SJCRH30 (cell line): ENCODE measurements around the gene PPCDC. TPM values are rescaled to one million over a fixed set of nuclear protein-coding genes. Genes with fewer than 3 reads are reported as not detected.

Experiments used
- DNase-seq, 2 experiments: peaks; one replicate each; pipeline ENCODE4 v3.0.0-alpha.2; 2015 to 2020
- H3K27ac ChIP-seq: fragments of 250-450 bp; sonication (Bioruptor Pico); 2 replicates; pipeline ENCODE4 v1.5.1; 2020; ENCODE audit warnings: mild to moderate bottlenecking, moderate library complexity
- H3K27me3 ChIP-seq: fragments of 250-450 bp; sonication (Bioruptor Pico); 2 replicates; pipeline ENCODE4 v1.5.1; 2020; ENCODE audit warnings: mild to moderate bottlenecking, moderate library complexity
- H3K36me3 ChIP-seq: fragments of 250-450 bp; sonication (Bioruptor Pico); 2 replicates; pipeline ENCODE4 v1.5.1; 2020; ENCODE audit warnings: mild to moderate bottlenecking, moderate library complexity
- H3K4me1 ChIP-seq: fragments of 250-450 bp; sonication (Bioruptor Pico); 2 replicates; pipeline ENCODE4 v1.5.1; 2020; ENCODE audit warnings: mild to moderate bottlenecking, moderate library complexity
- H3K4me3 ChIP-seq: fragments of 250-450 bp; sonication (Bioruptor Pico); 2 replicates; pipeline ENCODE4 v1.5.1; 2020; ENCODE audit warnings: mild to moderate bottlenecking, moderate library complexity
- H3K9me3 ChIP-seq: fragments of 250-450 bp; sonication (Bioruptor Pico); replicated peaks from 2 replicates; pipeline ENCODE4 v1.5.1; 2020; ENCODE audit warnings: mild to moderate bottlenecking, moderate library complexity
- total RNA-seq: library from RNA; depleted of rRNA; stranded (reverse); fragments of >200 nt; shearing (Covaris generic); gene quantifications from 2 replicates; pipeline ENCODE4 v1.2.3, GENCODE V29; 2014; rRNA removed

The PPCDC gene, protein sequence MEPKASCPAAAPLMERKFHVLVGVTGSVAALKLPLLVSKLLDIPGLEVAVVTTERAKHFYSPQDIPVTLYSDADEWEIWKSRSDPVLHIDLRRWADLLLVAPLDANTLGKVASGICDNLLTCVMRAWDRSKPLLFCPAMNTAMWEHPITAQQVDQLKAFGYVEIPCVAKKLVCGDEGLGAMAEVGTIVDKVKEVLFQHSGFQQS
- total RNA-seq = 21.5 and 25.5 TPM in 2 replicates

DNA sequence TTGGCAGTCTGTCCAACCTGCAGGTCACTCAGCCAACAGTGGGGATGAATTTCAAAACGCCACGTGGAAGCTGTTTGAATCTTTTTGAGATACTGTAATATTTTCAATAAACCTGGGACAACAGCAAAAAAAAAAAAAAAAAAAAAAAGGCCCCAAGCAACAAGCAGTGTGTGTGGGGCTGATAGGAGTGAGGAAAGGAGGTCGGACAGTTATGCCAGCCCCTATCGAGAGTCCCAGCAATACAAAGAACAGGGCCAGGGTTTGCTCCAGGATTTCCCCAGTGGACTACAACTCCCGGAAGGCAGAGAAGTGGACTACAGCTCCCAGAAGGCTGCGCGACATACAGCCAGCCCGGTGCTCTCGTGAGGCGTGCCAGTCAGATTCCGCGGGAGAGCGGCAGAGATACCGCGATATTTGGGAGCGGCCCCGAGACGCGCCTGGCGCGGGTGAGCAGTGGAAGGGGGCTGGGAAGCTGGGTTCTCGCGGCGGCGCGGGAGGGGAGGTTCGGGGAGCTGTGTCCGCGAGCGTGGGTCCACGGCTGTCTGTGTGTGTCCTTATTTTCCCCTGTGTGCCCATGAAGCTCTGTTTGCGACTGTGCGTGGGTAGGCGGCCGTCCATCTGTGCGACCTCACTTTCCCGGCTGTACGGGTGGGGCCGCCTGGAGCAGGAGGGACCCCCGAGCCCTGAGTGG is at the start of gene PPCDC:
TSS of gene PPCDC (plus strand) at position 410 of the 691 bp plus-strand sequence. CDS start 4,729 bp downstream, outside the sequence.
- no peaks in the 10 kb centered on the region for H3K27me3 ChIP-seq
- no peaks in the 10 kb centered on the region for H3K36me3 ChIP-seq
- H3K4me1 ChIP-seq = no peaks in the 10 kb centered on the region
- no peaks in the 10 kb centered on the region for H3K9me3 ChIP-seq
- DNase-seq = peak; percentile 97 to 98
- peak within 1 kb of the TSS; percentile 94 for H3K27ac ChIP-seq
- H3K4me3 ChIP-seq = peak within 1 kb of the TSS; percentile 97

DNA sequence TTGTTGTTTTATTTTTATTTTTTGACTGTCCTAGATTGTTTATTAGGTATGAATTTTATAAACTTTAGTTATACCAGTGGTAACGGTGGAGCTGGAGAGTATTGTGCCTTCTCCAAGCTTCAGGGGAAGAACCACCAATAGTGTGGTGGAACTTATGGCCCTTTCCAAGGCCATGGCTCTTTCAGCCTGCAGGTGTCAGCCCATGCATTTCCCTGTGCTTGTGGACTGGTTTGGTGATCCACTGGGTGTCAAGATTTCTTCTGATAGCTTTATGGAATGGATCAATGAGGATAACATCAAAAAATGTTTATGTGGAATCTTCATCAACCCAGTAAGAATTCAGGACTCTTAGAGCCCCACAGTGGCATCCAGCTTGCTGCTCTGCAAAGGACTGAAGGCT is 47.2 kb upstream of the PPCDC start:
- Histone ChIP-seq H3K4me3 (no peak overlapping the region), H3K4me1 (no peaks in the 10 kb centered on the region), H3K27ac (no peak overlapping the region), H3K36me3 (no peaks in the 10 kb centered on the region), H3K27me3 (no peaks in the 10 kb centered on the region), H3K9me3 (no peaks in the 10 kb centered on the region)
- no peak for DNase-seq

DNA sequence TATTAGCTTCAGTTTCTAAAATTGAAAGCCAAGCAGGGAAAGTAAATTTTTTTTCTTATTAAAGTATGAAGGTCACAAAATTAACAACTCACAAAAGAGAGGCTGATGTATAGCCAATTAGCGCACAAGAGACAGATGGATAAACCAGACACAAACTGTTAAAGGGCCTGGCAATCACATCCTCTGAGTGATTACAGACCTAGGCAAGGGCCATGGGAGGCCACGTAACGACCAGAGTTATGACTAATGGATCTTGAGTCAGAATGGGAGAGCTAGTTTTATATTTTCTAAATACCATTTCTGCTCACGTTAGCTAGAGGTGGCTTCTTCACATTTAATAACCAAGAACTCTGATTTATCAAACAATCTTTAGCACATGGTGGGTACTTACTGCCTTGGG is 45.8 kb upstream of the PPCDC start:
- Histone ChIP-seq H3K4me3 (no peak overlapping the region), H3K4me1 (no peaks in the 10 kb centered on the region), H3K36me3 (no peaks in the 10 kb centered on the region), H3K9me3 (no peaks in the 10 kb centered on the region), H3K27me3 (no peaks in the 10 kb centered on the region), H3K27ac (no peak overlapping the region)
- DNase-seq = no peak

DNA sequence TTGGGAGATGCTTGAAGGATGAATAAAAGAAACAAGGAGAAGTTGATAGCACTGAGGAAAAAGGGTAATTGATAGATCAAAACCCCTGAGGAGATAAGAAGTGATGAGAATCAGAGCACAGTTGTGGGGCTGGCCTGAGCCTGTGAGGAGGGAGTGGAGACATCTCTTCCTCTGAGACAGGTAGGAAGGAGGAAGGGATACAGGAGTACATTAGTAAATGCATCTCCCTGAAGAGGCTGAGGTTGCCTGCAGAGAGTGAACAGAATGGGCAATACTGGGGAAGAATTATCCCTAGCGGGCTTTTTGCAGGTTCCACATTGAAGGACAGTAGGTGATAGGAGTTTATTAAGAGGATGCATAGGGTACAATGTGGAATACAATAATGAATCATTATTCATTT is 45.3 kb upstream of the PPCDC start:
- Histone ChIP-seq H3K36me3 (no peaks in the 10 kb centered on the region), H3K27ac (no peak overlapping the region), H3K27me3 (no peaks in the 10 kb centered on the region), H3K4me3 (no peak overlapping the region), H3K9me3 (no peaks in the 10 kb centered on the region), H3K4me1 (no peaks in the 10 kb centered on the region)
- no peak for DNase-seq

DNA sequence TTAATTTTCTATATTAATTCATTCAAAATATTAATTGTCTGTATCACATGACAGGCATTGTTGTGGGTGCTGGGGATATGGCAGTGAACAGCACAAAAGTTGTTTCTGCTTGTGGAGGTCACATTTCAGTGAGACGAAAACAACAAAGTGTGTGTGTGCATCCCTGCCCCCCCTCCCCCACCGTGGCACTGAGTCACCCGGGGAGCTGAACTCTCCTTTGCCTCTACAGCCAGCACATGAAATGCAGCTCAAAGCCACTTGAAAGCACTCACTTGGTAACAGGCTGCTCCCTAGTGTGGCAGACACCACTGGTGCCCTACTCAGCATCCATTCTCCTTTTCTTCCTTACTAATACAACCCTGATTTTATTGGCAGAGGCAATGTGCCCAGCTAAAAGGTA is 44.9 kb upstream of the PPCDC start:
- H3K27ac ChIP-seq = no peak overlapping the region
- no peaks in the 10 kb centered on the region for H3K4me1 ChIP-seq
- no peak overlapping the region for H3K4me3 ChIP-seq
- H3K27me3 ChIP-seq = no peaks in the 10 kb centered on the region
- no peaks in the 10 kb centered on the region for H3K9me3 ChIP-seq
- DNase-seq = no peak
- H3K36me3 ChIP-seq = no peaks in the 10 kb centered on the region

DNA sequence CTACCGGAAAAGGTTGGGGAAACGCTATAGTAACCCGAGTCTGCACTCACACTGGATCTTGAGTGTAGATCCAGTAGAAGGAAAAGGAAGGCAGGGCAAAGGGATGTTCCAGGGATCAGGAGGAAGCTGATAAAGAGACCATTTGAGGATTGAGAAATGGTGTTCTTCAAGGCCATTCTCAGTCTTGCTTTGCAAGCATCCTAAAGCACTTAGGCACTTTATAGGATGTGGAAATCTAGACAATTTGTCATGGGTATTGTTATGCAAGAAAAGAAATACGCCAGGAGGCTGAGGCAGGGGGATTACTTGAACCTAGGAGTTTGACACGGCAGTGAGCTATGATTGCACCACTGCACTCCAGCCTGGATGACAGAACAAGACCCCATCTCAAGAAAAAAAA is 41.2 kb upstream of the PPCDC start:
- Histone ChIP-seq H3K27me3 (no peaks in the 10 kb centered on the region), H3K27ac (no peak overlapping the region), H3K36me3 (no peaks in the 10 kb centered on the region), H3K9me3 (no peaks in the 10 kb centered on the region), H3K4me3 (no peak overlapping the region), H3K4me1 (peaks cover 4% of the 10 kb centered on the region)
- DNase-seq = no peak

DNA sequence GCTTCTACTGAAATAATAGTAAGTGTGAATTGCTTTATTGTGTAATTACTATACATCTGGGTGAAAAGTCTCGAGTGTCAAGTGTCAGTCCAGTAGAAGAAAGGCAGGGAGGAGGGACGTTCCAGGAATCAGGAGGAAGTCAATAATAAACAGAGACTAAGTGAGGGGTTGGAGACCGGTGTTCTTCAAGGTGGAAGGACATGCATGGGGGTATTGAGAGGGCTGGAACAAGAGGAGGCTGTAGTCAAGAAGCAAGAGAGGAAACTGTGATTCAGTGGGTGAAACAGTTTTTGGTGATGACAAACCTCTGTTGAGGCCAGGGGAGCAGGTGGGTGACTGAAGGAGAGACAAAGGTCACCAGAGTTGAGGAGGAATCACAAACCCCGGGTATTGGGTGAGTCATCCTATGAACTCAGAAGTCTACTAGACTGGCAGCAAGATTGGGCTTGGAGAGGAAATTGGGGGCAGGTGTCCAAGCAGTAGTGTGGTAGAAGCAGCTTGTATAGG is 39.6 kb upstream of the PPCDC start:
- H3K4me1 ChIP-seq = peaks cover 4% of the 10 kb centered on the region
- peak; percentile 66 to 77 for DNase-seq
- no peaks in the 10 kb centered on the region for H3K36me3 ChIP-seq
- no peaks in the 10 kb centered on the region for H3K9me3 ChIP-seq
- no peak overlapping the region for H3K27ac ChIP-seq
- no peaks in the 10 kb centered on the region for H3K27me3 ChIP-seq
- no peak overlapping the region for H3K4me3 ChIP-seq

DNA sequence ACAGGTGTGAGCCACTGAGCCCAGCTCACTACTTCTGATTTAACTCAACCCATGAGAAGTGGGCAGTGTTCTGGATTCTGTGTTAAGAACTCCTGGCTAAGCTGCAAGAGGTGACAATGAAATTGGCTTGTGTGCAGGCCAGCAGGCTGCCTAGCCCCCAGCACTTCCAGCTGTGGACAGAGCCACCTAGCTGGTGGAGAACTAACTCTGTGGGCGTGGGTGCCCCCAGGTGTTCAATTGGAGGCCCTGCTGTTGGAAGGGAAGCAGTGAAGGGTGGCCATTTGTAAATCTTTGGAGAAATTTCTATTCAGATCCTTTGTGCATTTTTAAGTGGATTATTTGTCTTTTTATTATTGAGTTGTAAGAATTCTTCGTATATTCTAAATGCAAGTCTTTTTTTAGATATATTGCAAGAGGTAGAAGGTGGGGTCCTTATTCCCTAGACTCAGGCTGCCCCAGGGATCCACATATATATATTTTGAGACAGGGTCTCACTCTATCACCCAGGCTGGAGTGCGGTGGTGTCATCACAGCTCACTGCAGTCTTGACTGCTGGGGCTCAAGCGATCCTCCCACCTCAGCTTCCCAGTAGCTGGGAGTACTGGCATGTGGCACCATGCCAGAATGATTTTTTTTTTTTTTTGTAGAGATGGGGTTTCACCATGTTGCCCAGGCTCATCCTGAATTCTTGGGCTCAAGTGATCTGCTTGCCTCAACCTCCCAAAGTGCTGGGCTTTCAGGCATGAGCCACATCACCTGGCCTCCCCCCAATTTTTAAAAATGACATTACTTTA is 35.2 kb upstream of the PPCDC start:
- H3K4me3 ChIP-seq = no peak overlapping the region
- DNase-seq = peak; percentile 53 to 67
- no peak overlapping the region for H3K27ac ChIP-seq
- H3K9me3 ChIP-seq = no peaks in the 10 kb centered on the region
- no peaks in the 10 kb centered on the region for H3K36me3 ChIP-seq
- H3K4me1 ChIP-seq = peaks cover 4% of the 10 kb centered on the region
- H3K27me3 ChIP-seq = 0 out of 2 replicates have a peak, but pooled peaks cover 4% of the 10 kb centered on the region

DNA sequence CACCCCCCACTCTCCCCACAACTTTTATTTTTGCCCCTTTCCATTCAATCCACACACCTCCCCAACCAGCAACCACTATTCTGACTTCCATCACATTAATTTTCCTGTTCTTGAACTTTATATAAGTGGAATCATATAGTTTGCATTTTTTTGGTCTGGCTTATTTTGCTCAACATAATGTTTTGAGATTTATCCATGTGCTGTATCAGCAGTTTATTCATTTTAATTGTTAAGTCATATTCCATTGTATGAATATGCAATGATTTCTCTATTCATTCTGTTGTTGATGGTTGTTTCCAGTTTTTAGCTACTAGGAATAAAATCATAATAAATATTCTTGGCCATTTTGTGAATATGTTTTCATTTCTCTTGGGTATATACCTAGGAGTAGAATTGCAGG is 33.9 kb upstream of the PPCDC start:
- Histone ChIP-seq H3K9me3 (no peaks in the 10 kb centered on the region), H3K27ac (no peak overlapping the region), H3K27me3 (0 out of 2 replicates have a peak, but pooled peaks cover 4% of the 10 kb centered on the region), H3K4me3 (no peak overlapping the region), H3K4me1 (no peaks in the 10 kb centered on the region; the same call in 1 of the 2 replicates), H3K36me3 (no peaks in the 10 kb centered on the region)
- no peak for DNase-seq

DNA sequence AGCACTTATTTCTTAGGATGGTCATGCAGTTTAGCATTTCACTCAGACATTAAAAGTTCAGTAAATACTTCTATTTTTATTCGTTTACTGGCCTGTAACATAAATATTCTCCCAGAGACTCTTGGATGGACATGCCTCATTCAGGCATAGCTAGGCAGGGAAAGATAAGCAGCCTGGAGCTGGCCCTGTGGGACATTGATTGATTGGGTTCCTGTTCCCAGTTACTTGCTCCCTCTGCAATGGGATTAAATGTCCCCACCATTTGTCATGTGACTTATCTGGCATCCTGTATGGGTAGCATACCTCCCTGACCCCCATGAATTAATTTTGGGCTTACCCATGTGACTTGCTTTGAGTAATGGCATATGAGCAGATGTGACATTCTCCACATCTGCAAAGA is 30.8 kb upstream of the PPCDC start:
- Histone ChIP-seq H3K4me1 (no peaks in the 10 kb centered on the region; the same call in 1 of the 2 replicates), H3K27ac (no peak overlapping the region), H3K9me3 (no peaks in the 10 kb centered on the region), H3K27me3 (0 out of 2 replicates have a peak, but pooled peaks cover 4% of the 10 kb centered on the region), H3K4me3 (no peak overlapping the region), H3K36me3 (no peaks in the 10 kb centered on the region)
- DNase-seq = no peak

DNA sequence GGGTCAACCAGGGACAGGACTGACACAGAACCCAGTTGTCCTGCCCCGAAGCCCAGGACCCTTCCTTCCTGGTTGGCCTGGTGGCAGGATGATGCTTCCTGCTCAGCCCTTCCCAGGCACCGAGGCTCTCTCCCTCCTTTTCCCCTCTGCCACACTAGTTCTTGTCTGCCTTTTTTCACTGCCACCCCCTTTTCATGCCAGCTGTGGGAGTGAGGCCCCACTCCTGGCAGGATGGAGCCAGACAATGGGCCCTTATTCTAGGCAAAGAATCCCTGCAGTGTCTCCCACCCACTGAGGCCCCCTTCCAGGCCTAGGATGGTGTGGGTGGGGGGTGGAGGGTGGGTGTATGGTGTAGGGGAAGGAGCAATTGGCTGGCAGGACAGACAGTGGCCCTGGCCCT is 29.2 kb upstream of the PPCDC start:
- Histone ChIP-seq H3K27ac (no peak overlapping the region), H3K27me3 (0 out of 2 replicates have a peak, but pooled peaks cover 4% of the 10 kb centered on the region), H3K9me3 (no peaks in the 10 kb centered on the region), H3K36me3 (no peaks in the 10 kb centered on the region), H3K4me1 (no peaks in the 10 kb centered on the region; the same call in 1 of the 2 replicates), H3K4me3 (no peak overlapping the region)
- DNase-seq = no peak

DNA sequence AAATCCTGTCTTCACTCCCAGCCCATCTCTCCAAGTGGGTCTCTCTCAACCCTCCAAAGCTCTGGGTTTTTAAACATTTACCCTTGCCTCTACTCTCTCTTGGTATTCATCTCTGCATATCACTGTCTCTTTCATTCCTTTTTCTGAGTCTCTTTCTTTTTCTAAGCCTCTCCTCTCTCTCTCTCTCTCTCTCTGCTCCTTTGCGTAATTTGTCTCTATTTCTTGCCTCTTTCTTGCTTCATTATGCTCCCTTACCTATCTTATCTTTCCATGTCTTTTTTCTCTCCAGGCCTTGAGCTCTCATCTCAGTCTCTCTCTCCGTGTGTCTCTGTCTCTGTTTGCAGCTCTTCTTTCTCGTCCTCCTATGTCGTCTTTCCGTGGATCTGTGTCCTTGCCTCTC is 28.7 kb upstream of the PPCDC start:
- no peak for DNase-seq
- H3K27ac ChIP-seq = no peak overlapping the region
- no peaks in the 10 kb centered on the region; the same call in 1 of the 2 replicates for H3K4me1 ChIP-seq

DNA sequence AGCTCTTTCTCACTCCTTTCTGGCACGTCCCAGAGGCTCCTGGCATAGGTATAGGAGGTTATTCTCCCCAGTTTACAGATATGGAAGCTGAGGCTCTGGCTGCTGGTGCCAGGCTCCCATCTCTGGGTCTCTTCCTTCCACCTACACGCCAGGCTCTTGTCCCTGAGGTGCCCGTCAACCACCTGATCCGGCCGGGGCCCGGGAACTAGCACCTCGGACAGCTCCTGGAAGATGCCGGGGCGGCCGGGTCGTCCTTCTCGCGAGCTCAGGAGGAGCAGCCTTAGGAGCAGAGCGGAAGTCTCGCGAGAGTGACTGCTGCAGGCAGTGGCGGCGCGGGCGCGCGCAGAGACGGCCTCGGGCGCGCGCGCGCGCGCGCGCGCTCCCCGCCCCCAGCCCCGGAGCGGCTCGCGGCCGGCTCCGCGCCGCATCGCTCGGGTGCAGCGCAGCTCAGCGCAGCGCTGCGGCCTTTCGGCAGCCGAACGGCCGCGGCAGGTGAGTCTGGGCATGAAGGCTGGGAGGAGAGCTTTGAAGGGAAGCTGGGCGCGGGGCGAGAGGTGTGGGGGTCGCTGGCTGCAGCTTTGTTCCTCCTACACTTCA is 28.1 kb upstream of the PPCDC start, which contains the start of gene SCAMP5:
TSS of gene SCAMP5 (plus strand) at position 382 of the 597 bp plus-strand sequence. CDS start 16,277 bp downstream, outside the sequence.
- Histone ChIP-seq H3K36me3 (no peaks in the 10 kb centered on the region), H3K4me3 (peak within 1 kb of the TSS; percentile 67), H3K27me3 (no peaks in the 10 kb centered on the region), H3K27ac (no peak within 1 kb of the TSS), H3K4me1 (no peaks in the 10 kb centered on the region; the same call in 1 of the 2 replicates), H3K9me3 (no peaks in the 10 kb centered on the region)
- DNase-seq = peak; percentile 96 to 97

More for the DNA sequence above, 28.7 kb upstream of the PPCDC start:
- no peaks in the 10 kb centered on the region for H3K36me3 ChIP-seq
- H3K27me3 ChIP-seq = no peaks in the 10 kb centered on the region
- H3K9me3 ChIP-seq = no peaks in the 10 kb centered on the region
- no peak overlapping the region for H3K4me3 ChIP-seq
